OCI-LY3 (cell line): ENCODE results near the gene AGAP1.

Experiments used
- CTCF ChIP-seq: fragments of 200-600, 300-600 bp; sonication (generic); IDR thresholded peaks from 2 replicates; pipeline ENCODE4 v1.5.1; 2014; ENCODE audit warnings: antibody characterized with exemption, low read length, low read depth
- EZH2phosphoT487 ChIP-seq: fragments of 200-600 bp; shearing (Covaris generic); IDR thresholded peaks from 2 replicates; pipeline ENCODE4 v1.6.1; 2018; ENCODE audit warnings: antibody characterized with exemption, mixed run types, low read depth

GRCh38 chr2:235951493-235951892, 457.6 kb downstream of the AGAP1 start:
- TF ChIP-seq CTCF (no peak), EZH2phosphoT487 (no peak)
